ENCODE results near the gene CCL17.
A peak's percentile ranks its signal among the peaks of the same experiment; 100 is the strongest.
"Not testable (repeated sequence)": the region's sequence is repeated elsewhere in the genome, so short reads cannot be mapped to it uniquely, and the experiment has no call there.

CCL17 gene

DNA sequence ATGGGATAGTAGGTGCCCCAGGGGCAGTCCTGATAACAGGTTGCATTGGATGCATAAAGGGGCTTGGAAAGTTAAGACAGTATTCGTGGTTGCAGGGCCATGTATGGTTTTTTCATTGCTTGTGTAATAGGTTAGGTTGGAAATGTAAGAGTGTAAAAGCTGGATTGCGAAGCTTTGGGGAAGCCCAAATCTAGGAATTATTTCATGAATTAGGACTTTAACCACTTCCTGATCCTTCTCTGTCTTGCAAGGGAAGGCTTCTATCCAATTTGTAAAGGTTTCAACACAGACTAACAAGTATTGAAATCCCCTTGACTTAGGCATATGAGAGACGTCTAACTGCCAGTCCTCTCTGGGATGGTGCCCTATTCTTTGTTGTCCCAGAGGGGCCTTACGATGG is 7.8 kb upstream of the CCL17 start:
- DNase-seq (ENCODE audit: low spot score), result no peak

DNA sequence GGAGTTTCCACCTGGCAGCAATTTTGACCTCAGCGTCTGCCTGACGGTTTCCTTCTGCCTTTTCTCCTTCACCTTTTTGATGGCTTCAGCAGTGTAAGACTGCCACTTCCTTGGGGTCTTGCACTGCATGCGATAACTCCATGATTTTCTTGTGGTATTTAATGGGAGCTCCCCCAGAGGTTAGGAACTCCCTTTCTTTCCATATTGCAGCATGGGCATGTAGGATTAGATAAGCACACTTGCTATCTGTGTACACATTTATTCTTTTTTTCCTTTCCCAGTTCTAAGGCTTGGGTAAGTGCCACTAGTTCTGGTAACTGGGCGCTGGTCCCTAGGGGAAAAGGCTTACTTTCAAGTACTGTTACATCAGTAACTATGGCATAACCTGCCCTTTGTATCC is 7.1 kb upstream of the CCL17 start:
- not testable (repeated sequence) for DNase-seq (ENCODE audit: low spot score)

DNA sequence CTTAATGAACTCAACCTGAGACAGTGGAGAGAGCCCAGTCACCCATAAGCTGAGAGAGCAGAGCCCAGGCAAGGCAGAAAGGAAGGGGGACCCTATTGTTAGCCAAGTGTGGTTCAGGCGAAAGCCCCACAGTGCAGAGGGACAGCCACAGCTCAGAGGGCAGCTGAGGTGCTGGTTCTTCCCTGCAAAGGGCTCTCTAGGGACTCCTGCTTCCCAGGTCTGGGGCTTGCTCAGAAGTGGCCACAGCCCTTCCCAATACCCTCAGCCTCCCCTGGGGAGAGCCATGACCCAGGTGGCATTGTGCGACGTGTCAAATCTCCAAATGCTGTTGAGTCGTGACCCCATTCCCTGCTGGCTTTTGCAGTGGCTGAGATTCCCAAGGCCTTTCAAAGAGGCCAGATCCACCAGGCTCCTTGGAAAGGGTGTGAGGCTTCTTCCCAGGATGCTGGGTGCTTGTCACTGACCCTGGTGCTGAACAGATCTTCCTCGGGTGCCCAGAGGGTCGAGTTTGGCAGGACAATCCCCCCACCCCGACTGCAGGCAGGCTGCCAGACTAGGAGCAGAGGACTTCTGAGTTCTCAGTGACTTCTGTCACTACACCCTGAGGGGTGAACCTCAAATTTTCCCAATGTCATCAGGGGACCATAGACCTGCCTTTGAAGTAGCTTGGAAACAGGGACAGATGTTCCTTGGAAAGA is 2.5 kb upstream of the CCL17 start:
- no peak for DNase-seq (ENCODE audit: low spot score)

DNA sequence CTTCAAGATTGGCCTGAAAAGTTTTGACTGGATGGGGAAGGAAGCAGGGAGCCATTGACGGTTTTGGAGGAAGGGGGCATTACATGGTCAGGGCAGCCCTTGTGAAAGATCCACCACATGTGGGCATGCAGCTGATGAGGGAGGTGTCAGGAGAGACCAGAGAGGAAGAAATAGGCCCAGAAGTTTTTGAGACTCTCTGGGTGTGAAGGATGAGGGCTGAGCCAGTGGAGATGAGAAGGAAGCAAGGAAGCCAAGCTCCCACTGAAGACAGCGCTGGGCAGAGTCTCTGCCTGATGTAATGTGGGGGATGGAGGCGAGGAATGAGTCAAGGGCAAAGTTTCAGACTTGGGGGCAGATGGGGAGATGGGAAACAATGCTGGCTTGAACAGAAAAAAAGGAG is 530 bp downstream of the CCL17 start:
- no peak for DNase-seq (ENCODE audit: low spot score)

DNA sequence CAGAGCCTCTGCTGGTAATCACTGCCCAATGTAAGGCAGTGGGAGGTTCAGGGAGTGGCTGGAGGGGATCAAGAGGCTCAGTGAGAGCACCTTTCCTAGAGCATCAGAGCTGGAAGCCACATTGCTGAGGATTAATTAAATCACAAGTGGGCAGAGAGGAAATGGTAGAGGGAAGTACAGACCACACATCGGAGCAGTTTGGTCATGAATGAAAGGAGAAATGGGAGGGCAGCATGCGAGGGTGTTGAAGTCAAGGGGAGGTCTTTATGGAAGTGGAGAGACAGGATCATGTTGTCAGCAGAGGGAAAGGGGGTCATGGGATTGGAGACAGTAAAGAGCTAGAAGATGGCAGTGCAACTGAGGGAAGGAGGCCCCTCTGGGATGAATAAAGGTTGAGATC is 2.3 kb downstream of the CCL17 start:
- no peak for DNase-seq (ENCODE audit: low spot score)

DNA sequence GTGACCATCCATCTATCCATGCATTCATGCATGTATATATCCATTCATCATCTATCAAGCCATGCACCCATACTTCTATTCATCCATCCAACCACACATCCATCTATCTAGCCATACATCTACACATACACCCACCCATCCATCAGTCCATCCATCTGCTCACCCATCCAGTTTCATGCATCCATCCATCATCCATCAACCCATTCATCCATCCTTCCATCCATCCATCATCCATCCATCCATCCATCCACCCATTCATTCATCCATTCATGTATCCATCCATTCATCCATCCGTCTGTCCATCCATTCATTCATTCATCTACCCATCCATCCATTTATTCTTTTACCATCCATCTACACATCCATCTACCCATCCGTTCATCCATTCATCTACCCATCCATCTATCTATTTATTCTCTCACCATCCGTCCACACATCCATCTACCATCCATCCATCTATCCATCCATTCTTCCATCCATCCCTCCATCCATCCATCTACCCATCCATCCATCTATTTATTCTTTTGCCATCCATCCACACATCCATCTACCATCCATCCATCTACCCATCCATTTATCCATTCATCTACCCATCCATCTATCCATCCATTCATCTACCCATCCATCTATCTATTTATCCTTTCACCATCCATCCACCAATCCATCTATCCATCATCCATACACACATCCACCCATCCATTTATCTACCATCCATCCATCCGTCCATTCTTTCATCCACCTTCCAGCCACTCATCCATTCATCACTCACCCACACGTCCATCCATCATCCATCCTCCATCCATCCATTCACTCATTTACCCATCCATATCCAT is 3.2 kb downstream of the CCL17 start:
- no peak for DNase-seq (ENCODE audit: low spot score)

DNA sequence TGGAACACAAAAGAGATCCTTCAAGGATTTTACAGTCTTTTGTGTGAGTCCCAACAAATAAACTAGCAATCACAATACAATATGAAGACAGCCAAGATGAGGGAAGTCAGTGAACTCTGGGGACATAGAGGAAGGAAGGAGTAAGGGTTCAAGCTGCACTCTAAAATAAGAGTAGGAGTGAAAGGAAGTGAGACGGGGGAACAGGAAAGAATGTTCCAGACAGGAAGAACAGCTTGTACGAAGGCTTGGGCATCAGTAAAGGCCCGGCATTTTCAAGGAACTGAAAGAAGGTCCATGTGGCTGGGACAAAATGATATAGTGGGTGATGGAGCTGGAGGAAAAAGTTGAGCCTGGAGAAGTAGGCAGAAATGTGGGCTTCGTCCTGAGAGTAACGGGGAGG is 4.5 kb downstream of the CCL17 start:
- DNase-seq (ENCODE audit: low spot score), result no peak

DNA sequence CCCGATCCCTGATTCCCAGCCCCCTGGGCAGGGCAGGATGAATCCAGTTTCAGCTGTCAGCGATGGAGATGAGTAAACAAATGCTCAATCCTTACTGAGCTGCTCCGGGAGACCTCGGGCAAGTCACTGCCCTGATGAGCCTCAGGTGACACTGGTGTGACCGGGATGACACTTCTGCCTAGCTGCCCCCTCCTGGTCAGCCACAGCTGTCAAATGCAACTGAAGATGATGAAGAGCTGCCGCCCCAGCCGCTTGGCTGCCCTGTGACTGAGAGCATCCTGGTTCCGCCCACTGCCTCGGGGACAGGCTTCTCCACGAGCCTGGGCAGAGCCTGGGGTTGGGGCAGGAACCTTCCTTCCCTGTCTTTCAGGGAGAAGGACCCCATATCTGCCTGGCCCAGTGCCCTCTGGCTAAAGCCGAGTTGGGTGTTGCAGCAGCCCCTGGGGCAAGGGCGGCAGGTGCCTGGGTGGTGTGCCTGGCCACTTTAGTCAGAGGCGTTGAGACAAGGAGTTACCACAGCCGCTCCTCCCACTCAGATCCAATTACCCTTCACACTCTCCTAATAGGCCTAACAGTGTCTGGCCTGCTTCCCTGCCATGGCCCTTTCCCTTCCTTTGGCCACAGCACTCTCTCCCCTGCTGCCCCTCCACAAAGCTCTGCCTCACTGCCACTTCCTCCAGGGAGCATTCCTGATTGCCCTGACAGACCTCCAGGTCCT is 5.5 kb downstream of the CCL17 start:
- DNase-seq (ENCODE audit: low spot score), result no peak

DNA sequence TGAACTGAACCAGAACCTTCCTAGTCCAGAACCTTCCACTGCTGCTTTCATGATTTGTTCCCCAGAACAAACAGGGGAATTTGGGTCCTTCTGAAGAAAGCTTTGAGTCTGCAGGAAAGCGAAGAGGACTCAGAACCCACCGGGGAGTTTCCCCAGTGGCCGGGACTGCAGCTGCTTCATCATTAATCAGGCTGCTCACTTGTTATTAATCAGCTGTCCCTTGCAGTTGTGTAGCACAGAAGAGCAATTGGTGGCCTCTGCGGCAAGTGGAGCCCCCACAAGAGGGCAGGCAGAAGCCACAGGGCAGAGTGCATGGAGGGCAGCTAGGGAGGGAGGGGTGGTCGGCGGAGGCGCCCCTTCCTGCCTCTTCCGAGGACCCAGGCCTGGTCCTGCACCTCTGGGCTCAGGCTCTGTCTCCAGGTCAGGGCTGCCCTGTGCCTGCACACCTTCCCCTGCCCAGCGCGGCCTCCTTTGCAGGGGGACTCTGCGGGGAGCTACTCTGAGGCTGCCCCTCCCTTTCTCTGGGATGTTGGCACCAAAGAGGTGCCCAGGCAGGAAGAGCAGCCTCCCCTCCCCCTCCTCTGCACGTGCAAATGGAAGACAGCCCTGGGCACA is 6.9 kb downstream of the CCL17 start:
- no peak for DNase-seq (ENCODE audit: low spot score)

DNA sequence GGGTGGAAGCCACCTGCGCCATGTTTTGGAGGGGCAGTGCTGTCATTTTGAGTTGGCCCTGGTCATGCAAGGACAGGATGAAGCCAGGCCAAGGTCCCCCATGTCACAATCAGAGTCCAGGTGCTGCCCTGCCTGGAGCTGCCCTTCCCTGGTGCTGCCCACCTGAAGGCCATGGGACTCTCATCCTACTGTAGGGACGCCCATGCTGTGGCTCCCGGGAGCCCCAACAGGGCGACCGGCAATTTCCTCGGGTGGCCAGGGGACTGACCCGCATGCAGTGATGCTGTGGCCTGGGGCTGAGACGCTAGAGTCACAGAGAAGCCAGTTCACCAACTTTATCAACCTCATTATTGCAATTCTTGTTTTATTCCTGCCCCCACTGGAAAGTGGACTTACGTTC is 8.0 kb downstream of the CCL17 start:
- no peak for DNase-seq (ENCODE audit: low spot score)

DNA sequence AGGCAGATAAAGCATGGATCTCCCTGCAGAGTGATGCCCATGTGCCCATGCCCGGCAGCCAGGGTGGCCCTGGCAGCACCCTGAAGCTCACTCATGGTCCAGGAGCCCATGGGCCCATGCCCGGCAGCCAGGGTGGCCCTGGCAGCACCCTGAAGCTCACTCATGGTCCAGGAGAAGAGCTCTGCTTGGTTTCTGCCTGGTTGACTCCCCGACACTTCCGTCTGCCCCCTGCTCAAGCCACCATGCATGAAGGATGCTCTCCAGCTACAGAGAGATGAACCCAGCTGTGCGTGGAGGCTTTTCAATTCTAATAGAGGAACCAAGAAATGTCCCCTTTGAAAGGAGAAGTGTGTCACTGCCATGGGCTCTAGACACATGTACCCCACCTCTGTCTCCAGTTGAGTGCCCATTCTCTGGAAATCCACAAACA is 8.7 kb downstream of the CCL17 start:
- DNase-seq (ENCODE audit: low spot score), result no peak

DNA sequence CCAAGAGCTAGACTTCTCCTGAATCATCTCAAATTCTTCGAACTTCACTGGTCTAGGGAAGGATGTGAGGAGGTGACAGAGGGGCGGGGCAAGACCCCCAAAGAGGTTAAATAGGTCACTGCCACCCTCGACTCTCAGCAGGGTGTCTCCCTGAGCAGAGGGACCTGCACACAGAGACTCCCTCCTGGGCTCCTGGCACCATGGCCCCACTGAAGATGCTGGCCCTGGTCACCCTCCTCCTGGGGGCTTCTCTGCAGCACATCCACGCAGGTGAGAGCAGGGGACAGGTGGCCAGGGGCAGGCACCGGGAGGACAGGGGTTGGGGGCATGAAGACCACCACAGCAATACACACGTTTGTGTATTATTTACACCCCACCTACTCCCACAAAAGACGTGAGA is 9.2 kb downstream of the CCL17 start:
- no peak for DNase-seq (ENCODE audit: low spot score)

DNA sequence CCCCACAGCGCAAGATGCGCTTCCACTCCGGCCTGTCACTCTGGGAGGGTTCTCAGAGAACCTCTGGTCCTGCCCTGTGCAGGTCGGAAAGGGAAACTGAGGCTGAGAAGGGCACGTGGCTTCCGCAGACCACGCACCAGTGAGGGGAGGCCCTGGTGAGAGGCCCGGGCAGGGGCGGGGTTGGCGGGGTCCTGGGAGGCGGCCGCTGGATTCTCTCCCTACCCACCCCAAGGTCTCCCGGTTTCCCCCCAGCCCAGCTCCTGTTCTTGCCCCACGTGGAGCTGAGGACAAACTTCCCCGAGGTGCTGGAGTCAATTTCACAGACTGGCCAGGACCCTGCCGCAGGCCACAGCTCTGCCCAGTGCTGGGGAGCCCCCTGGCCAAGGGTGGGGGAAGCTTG is 11.5 kb downstream of the CCL17 start:
- no peak for DNase-seq (ENCODE audit: low spot score)

DNA sequence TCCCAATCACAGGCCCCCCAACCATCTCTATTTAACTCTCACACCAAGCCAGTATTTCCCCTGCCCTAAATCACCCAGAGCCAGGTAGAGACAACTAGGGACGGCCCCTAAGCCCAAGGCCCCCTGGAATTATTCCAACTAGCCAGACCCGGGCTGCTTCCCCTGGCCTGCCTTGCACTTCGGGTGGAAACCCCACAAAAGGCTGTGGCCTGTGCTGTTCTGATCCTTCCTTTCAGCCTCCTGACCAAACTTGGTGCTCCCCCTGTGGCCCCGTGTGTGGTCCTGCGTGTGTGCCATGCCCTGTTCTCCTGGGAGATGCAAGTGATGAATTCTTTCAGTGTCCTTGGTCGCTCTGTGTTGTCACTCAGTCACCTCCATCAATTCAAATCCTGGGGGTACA is 14.9 kb downstream of the CCL17 start:
- no peak for DNase-seq (ENCODE audit: low spot score)

DNA sequence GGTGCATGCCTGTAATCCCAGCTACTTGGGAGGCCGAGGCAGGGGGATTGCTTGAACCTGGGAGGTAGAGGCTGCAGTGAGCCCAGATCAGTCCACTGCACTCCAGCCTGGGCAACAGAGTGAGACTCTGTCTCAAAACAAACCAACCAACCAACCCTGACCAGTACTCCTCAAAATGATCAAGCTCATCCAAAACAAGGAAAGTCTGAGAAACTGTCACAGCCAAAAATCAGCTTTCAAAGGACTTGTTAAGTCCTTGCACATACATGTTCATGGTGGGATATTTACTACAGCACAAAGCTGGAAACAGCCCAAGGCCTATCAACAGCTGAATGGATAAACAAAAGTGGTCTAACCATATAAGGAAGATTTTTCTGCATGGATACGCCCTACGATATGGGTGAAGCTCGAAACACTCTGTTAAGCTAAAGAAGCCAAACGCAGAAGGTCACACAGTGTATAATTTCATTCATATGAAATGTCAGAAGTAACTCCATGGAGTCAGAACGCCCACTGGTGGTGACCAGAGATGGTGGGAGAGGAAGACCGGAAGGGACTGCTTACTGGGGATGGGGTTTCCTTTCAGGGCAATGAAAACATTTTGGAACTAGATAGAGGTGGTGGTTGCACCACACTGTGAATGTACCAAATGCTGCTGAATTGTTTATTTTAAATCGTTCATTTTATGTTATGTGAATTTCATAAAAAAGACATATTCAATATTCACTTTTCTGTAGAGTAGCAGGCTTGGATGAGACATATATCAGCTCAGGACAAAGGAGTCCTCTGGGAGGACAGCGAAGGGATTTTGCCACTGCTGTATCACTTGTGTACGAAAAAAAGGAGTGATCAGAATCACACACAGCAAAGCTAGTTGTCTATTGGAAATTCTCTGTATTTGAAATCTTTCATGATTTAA is 17.7 kb downstream of the CCL17 start:
- DNase-seq (ENCODE audit: low spot score), result peak; percentile 66

DNA sequence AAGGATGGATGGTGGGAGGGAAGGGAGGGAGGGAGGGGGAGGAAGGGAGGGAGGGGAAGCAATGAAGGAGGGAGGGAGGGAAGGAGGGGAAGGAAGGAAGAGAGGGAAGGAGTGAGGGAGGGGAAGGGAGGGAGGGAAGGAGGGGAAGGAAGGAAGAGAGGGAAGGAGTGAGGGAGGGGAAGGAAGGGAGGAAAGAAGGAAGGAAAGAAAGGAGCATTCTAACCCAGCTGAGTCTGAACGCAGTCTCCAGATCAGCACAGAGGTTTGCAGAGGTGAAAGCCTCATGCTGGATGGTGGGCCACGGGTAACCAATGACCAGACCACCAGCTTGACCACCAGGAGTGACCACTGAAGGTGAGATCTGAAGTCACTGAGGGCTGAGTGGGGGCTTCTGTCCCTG is 18.6 kb downstream of the CCL17 start:
- no peak for DNase-seq (ENCODE audit: low spot score)

DNA sequence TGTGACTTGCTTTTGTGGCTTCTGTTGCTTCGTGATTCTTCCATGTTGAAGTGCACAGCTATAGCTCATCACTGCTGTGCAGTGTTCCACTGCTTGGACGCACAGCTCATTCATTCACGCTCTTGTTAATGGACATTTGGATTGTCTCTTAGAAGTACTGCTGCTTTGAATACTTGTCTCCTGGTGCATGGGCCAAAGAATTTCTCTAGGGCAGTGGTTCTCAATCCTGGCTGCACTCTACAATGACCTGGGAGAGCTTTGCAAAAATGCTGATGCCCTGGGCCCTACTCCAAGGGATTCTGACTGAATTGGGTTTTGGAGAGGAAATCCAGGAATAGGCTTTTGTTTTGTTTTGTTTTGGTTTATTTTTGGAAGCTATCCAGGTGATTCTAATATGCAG is 20.0 kb downstream of the CCL17 start:
- DNase-seq (ENCODE audit: low spot score), result no peak

DNA sequence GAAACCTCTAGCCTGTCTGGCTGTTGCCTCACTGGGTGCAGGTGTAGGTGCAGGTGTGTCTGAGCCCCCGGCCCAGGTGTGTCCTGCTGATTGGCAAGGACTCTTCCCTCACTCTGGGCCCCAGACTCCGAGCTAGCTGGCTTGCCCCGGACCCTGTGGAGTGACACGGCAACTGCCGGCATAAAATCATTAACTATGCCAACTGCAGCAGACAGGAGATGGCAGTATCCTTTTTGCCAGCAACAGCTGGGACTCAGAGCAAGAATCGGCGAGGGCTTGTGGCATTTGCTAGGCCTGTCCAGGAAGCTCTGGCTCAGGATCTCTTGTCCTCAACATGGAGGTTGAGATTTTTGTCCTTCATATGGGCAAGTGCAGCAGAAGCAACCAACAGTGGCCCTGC is 21.8 kb downstream of the CCL17 start:
- no peak for DNase-seq (ENCODE audit: low spot score)

DNA sequence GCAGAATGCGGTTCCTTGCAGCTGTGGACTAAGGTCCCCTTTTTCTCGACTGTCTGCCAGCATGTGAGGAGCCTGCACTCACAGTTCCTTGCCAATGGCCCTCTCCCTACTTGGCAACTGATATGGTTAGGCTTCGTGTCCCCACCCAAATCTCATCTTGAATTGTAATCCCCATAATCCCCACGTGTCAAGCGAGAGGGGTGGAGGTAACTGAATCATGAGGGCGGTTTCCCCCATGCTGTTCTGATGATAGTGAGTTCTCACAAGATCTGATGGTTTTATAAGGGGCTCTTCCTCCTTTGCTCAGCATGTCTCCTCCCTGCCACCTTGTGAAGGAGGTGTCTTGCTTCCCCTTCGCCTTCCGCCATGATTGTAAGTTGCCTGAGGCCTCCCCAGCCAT is 22.7 kb downstream of the CCL17 start:
- no peak for DNase-seq (ENCODE audit: low spot score)

DNA sequence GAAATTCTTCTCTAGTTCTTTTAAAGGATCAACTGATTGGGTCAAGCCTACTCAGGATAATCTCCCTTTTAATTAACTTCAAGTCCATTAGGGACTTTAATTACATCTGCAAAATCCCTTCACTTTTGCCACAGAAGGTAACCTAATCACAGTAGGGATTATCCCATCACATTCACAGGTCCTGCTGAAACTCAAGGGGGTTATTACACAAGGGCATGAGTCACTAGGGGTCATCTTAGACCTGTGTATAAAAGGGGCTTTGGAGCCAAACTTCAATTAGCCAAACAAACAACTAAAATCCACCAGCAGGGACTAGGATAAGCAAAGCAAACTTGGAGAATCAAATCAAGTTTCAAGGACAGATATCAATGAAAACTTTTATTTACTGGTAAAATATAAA is 23.3 kb downstream of the CCL17 start:
- no peak for DNase-seq (ENCODE audit: low spot score)

DNA sequence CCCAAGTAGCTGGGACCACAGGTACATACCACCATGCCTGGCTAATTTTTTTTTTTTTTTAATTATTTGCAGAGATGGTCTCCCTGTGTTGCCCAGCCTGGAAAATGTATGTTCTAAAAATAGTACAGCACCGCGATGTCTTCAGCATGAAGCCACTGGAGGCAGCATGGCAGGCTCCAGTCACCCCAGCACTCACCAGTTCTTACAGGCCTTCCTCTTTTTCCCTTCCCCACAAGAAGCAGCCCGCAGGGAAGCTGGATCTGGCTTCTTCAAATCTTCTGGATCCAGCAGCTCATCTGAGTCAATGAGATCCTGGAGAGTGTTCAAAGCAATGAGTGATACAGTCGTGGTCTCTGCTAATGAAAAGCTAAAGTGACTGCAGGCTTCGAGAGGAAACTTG is 26.4 kb downstream of the CCL17 start:
- DNase-seq (ENCODE audit: low spot score), result no peak

DNA sequence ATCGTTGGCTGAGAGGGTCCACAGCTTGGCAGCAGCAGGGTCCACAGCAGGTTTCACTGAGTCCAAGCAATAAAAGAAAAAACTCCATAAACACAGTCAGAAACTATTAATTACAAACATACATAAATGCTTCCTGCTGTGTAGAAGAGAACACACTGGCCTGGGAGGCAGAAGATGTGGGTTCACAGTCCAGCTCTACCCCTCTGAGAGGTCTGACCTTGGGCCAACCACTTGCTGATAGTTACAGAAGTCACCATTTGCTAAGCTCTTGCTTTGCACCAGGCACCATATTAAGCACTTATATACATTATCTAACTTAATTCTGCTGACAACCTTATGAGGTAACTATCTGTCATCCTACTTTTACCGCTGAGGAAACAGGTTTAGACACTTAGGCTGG is 27.9 kb downstream of the CCL17 start:
- DNase-seq (ENCODE audit: low spot score), result no peak
